Measurements from ENCODE around the gene MRPL55. TPM values are rescaled to one million over a fixed set of nuclear protein-coding genes. Genes with fewer than 3 reads are reported as not detected.
A peak's percentile ranks its signal among the peaks of the same experiment; 100 is the strongest.

Gene MRPL55
- total and polyA plus RNA-seq, 2 of the 13 experiments (the other 11 are each of a cell fraction or from before 2014, with no cell fraction given): 58.6 to 92.9 TPM

GRCh38 chr1:228139931-228140723 is 31.0 kb upstream of the MRPL55 start, which contains the start of gene GUK1 (continued):
- TF ChIP-seq KAT2B (IDR thresholded peaks at IDR 0.05; ENCODE audit: borderline replicate concordance, low read depth, low read length): no peak
- no peak for TF ChIP-seq TEAD3 (CRISPR knock-in tag; optimal IDR thresholded peaks at IDR 0.05; ENCODE audit: borderline replicate concordance)
- peak; percentile 72; the same call in 1 of the 2 replicates for TF ChIP-seq CHD2 (IDR thresholded peaks at IDR 0.05; ENCODE audit: low read depth, low read length)
- no peak for TF ChIP-seq MATR3 (CRISPR knock-in tag; IDR thresholded peaks at IDR 0.05)
- TF ChIP-seq ZNF235 (CRISPR knock-in tag; IDR thresholded peaks at IDR 0.05; ENCODE audit: borderline replicate concordance): peak; percentile 53; the same call in 1 of the 2 replicates
- no peak for TF ChIP-seq PLRG1 (conservative IDR thresholded peaks at IDR 0.05)
- no peak for TF ChIP-seq ZNF704 (CRISPR knock-in tag; IDR thresholded peaks at IDR 0.05; ENCODE audit: borderline replicate concordance)
- TF ChIP-seq ZFY (CRISPR knock-in tag; IDR thresholded peaks at IDR 0.05): peak; percentile 88
- peak; percentile 80 for TF ChIP-seq SP2 (CRISPR knock-in tag; IDR thresholded peaks at IDR 0.05)
- TF ChIP-seq KDM6A (CRISPR knock-in tag; IDR thresholded peaks at IDR 0.05; ENCODE audit: low read depth): no peak
- TF ChIP-seq PHF8 (CRISPR knock-in tag; IDR thresholded peaks at IDR 0.05): peak; percentile 76
- TF ChIP-seq DDIT3 (CRISPR knock-in tag; IDR thresholded peaks at IDR 0.05): no peak
- TF ChIP-seq ZNF83 (CRISPR knock-in tag; IDR thresholded peaks at IDR 0.05; ENCODE audit: borderline replicate concordance): no peak; the same call in 1 of the 2 replicates
- no peak for TF ChIP-seq IRF9 (CRISPR knock-in tag; IDR thresholded peaks at IDR 0.05; ENCODE audit: borderline replicate concordance)
- no peak; the same call in 1 of the 2 replicates for TF ChIP-seq ZNF138 (CRISPR knock-in tag; IDR thresholded peaks at IDR 0.05; ENCODE audit: low read depth)
- no peak; the same call in 1 of the 2 replicates for TF ChIP-seq SAFB2 (CRISPR knock-in tag; IDR thresholded peaks at IDR 0.05; ENCODE audit: borderline replicate concordance, low read depth)
- TF ChIP-seq NR2F1 (CRISPR knock-in tag; IDR thresholded peaks at IDR 0.05): no peak
- TF ChIP-seq ARNTL (CRISPR knock-in tag; IDR thresholded peaks at IDR 0.05): no peak
- no peak for TF ChIP-seq ZNF24 (IDR thresholded peaks at IDR 0.05)
- TF ChIP-seq ZNF44 (CRISPR knock-in tag; IDR thresholded peaks at IDR 0.05): no peak
- no peak for TF ChIP-seq NR3C1 (CRISPR knock-in tag; IDR thresholded peaks at IDR 0.05)
- TF ChIP-seq E2F2 (CRISPR knock-in tag; IDR thresholded peaks at IDR 0.05; ENCODE audit: borderline replicate concordance): no peak
- 0 out of 2 replicates have a peak, but pooled peaks have one; percentile 23 for TF ChIP-seq MAFG (CRISPR knock-in tag; IDR thresholded peaks at IDR 0.05)
- TF ChIP-seq MXI1 (IDR thresholded peaks at IDR 0.05; ENCODE audit: borderline replicate concordance, low read depth, low read length): no peak; the same call in 1 of the 3 replicates
- TF ChIP-seq ZNF552 (CRISPR knock-in tag; IDR thresholded peaks at IDR 0.05; ENCODE audit: borderline replicate concordance): no peak
- no peak for TF ChIP-seq LBX2 (CRISPR knock-in tag; IDR thresholded peaks at IDR 0.05; ENCODE audit: borderline replicate concordance)
- TF ChIP-seq TCF12 (IDR thresholded peaks at IDR 0.05): no peak
- TF ChIP-seq TCF12 (CRISPR knock-in tag; IDR thresholded peaks at IDR 0.05): peak; percentile 51; the same call in 1 of the 2 replicates

Measured in HepG2 (cell line).